Hematopoietic multipotent progenitor cell (in vitro differentiated cells): ENCODE results near the gene BCAM. TPM values are rescaled to one million over a fixed set of nuclear protein-coding genes. Genes with fewer than 3 reads are reported as not detected.

ENCODE experiments used
- DNase-seq, 3 donors: peaks; one replicate each; pipeline ENCODE4 v3.0.0-alpha.2; 2011 to 2015; ENCODE audit warnings: low read depth in 2 of 3, low spot score in 2 of 3
- total RNA-seq: library from RNA; depleted of rRNA; stranded (reverse); fragments of >200 nt; gene quantifications from one replicate; pipeline ENCODE4 v1.2.3, GENCODE V29; 2012

The BCAM gene
- total RNA-seq, 1 donor, result 8.6 TPM

GRCh38 chr19:44788971-44789370, 19.9 kb upstream of the BCAM start:
- DNase-seq, result no peak

- DNase-seq, result no peak
These were observed 18.9 kb upstream of the BCAM start for GRCh38 chr19:44789943-44790483.

GRCh38 chr19:44792281-44792680, 16.6 kb upstream of the BCAM start:
- no peak for DNase-seq

GRCh38 chr19:44794610-44795009, 14.3 kb upstream of the BCAM start:
- no peak for DNase-seq

GRCh38 chr19:44795398-44795987, 13.4 kb upstream of the BCAM start:
- DNase-seq, result no peak

- DNase-seq, result peak in 1 of 3 donors; percentile 15
These were observed 12.2 kb upstream of the BCAM start for GRCh38 chr19:44796701-44797115.

GRCh38 chr19:44799627-44800346, 9.1 kb upstream of the BCAM start:
- DNase-seq, result no peak

GRCh38 chr19:44800461-44800860, 8.4 kb upstream of the BCAM start:
- peak; percentile 65 to 91 (median 85) for DNase-seq

GRCh38 chr19:44803442-44804428, 5.2 kb upstream of the BCAM start:
- no peak for DNase-seq

GRCh38 chr19:44806291-44806690, 2.6 kb upstream of the BCAM start:
- peak in 1 of 3 donors; percentile 20 for DNase-seq

- DNase-seq, result no peak
These were observed 1.7 kb upstream of the BCAM start for GRCh38 chr19:44807162-44807561.

- DNase-seq, result no peak
These were observed 1.0 kb upstream of the BCAM start for GRCh38 chr19:44807652-44808462.

- no peak for DNase-seq
These were observed 802 bp downstream of the BCAM start for GRCh38 chr19:44809577-44810233.

GRCh38 chr19:44810234-44811121, 1.6 kb downstream of the BCAM start:
- DNase-seq, result no peak

- DNase-seq, result no peak
These were observed 2.2 kb downstream of the BCAM start for GRCh38 chr19:44811122-44811419.

- no peak for DNase-seq
These were observed 3.3 kb downstream of the BCAM start for GRCh38 chr19:44812142-44812718.

- DNase-seq, result no peak
These were observed 4.4 kb downstream of the BCAM start for GRCh38 chr19:44813070-44813840.
